GM11168 (cell line): ENCODE measurements around the gene TMEM242.
"Not testable (repeated sequence)": the region's sequence is repeated elsewhere in the genome, so short reads cannot be mapped to it uniquely, and the experiment has no call there.

Experiments used
- in situ Hi-C: fragments of 300-500 bp; cut with MboI; formaldehyde crosslinking; loops from one replicate; pipeline ENCODE4 v1.12.0; 2022; ENCODE audit warnings: low sequenced_read_pairs; ENCODE audit not compliant: unreplicated experiment

Gene TMEM242

GRCh38 chr6:157323255-157323965 is at the start of gene TMEM242:
TMEM242 (minus strand) TSS chr6:157323519; CDS start chr6:157323499, 20 bp downstream.
- in situ Hi-C loops = no loop called here

- in situ Hi-C loops = no loop called here
Measured at GRCh38 chr6:157372501-157373280, 49.4 kb upstream of the TMEM242 start.

GRCh38 chr6:157370755-157371154 is 47.4 kb upstream of the TMEM242 start:
- in situ Hi-C loops = no loop called here

- in situ Hi-C loops = no loop called here
Measured at GRCh38 chr6:157368359-157369049, 45.2 kb upstream of the TMEM242 start.

- in situ Hi-C loops = no loop called here
Measured at GRCh38 chr6:157366648-157367047, 43.3 kb upstream of the TMEM242 start.

GRCh38 chr6:157364705-157365104 is 41.4 kb upstream of the TMEM242 start:
- in situ Hi-C loops = no loop called here

GRCh38 chr6:157361886-157362285 is 38.6 kb upstream of the TMEM242 start:
- in situ Hi-C loops = no loop called here

GRCh38 chr6:157358287-157358686 is 35.0 kb upstream of the TMEM242 start:
- in situ Hi-C loops = loop anchor here (10.0 kb wide), 1 partner anchor 1407 kb away; no protein-coding TSS in a partner anchor

- in situ Hi-C loops = no loop called here
Measured at GRCh38 chr6:157346373-157346772, 23.1 kb upstream of the TMEM242 start.

GRCh38 chr6:157343732-157344131 is 20.4 kb upstream of the TMEM242 start:
- in situ Hi-C loops = no loop called here

GRCh38 chr6:157339432-157339831 is 16.1 kb upstream of the TMEM242 start:
- in situ Hi-C loops = no loop called here

GRCh38 chr6:157337751-157338150 is 14.4 kb upstream of the TMEM242 start:
- in situ Hi-C loops = no loop called here

GRCh38 chr6:157337276-157337675 is 14.0 kb upstream of the TMEM242 start:
- in situ Hi-C loops = not testable (repeated sequence)

GRCh38 chr6:157335829-157336228 is 12.5 kb upstream of the TMEM242 start:
- in situ Hi-C loops = no loop called here

- in situ Hi-C loops = no loop called here
Measured at GRCh38 chr6:157333956-157334355, 10.6 kb upstream of the TMEM242 start.

GRCh38 chr6:157333537-157333936 is 10.2 kb upstream of the TMEM242 start:
- in situ Hi-C loops = no loop called here

- in situ Hi-C loops = no loop called here
Measured at GRCh38 chr6:157332813-157333212, 9.5 kb upstream of the TMEM242 start.

GRCh38 chr6:157330831-157331230 is 7.5 kb upstream of the TMEM242 start:
- in situ Hi-C loops = no loop called here

GRCh38 chr6:157329829-157330228 is 6.5 kb upstream of the TMEM242 start:
- in situ Hi-C loops = no loop called here

GRCh38 chr6:157328108-157328692 is 4.9 kb upstream of the TMEM242 start:
- in situ Hi-C loops = no loop called here

GRCh38 chr6:157326979-157327378 is 3.7 kb upstream of the TMEM242 start:
- in situ Hi-C loops = no loop called here
